Prostate gland (tissue), 2 donors: Measurements from ENCODE around the gene HOXC12.

Source experiments
- CTCF ChIP-seq, 4 experiments: fragments of 200-600 bp in 2 of 4; fragments of 450-650 bp in 2 of 4; sonication (generic) in 2 of 4; IDR thresholded peaks; 1 replicate in 3 of 4; 2 replicates in 1 of 4; pipeline ENCODE4 v1.5.1; 2016 to 2019; ENCODE audit warnings: antibody characterized with exemption in 4 of 4, mild to moderate bottlenecking in 2 of 4, moderate library complexity in 2 of 4
- POLR2AphosphoS5 ChIP-seq: sonication (generic); formaldehyde crosslinking; IDR thresholded peaks from one replicate; pipeline ENCODE4 v1.6.1; 2017; ENCODE audit warnings: antibody characterized with exemption

GRCh38 chr12:53971686-53972085 lies 17.0 kb downstream of the HOXC12 start:
- TF ChIP-seq CTCF (IDR thresholded peaks at IDR 0.05) (no peak), POLR2AphosphoS5 (no peak)
